Fibroblast of peridontal ligament (primary cell): Measurements from ENCODE around the gene DDX49.
"Not testable (repeated sequence)": the region's sequence is repeated elsewhere in the genome, so short reads cannot be mapped to it uniquely, and the experiment has no call there.

Source experiments
- DNase-seq: peaks from one replicate; pipeline ENCODE4 v3.0.0-alpha.2; 2010; ENCODE audit errors: extremely low read depth

DDX49 gene

GRCh38 chr19:18908917-18909619 lies 10.4 kb upstream of the DDX49 start:
- no peak for DNase-seq

- DNase-seq: no peak
Observed at GRCh38 chr19:18910010-18910409, 9.5 kb upstream of the DDX49 start.

GRCh38 chr19:18910801-18911436 lies 8.6 kb upstream of the DDX49 start:
- DNase-seq: no peak

DNA sequence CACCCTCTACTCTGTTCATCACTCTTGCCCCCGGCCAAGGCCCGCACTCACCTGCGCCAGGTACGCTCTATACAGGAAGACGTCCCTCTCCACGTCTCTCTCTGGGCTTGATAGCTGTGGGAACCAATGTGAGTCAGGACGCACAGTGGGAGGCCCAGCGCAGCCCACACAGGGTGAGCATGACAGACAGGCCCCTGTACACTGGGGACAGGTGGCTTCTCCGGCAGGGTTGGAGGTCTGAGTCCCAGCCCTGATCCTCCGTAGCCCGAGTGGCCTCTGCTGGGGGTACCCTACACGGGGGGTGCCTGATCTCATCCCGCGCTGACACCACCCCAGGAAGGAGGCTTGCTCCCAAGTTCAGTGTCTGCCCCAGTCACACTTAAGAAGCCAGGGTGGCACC lies 6.6 kb upstream of the DDX49 start:
- DNase-seq: no peak

GRCh38 chr19:18913466-18913865 lies 6.0 kb upstream of the DDX49 start:
- DNase-seq: no peak

- peak; percentile 40 for DNase-seq
Observed at GRCh38 chr19:18915639-18916038, 3.9 kb upstream of the DDX49 start.

GRCh38 chr19:18917593-18917992 lies 1.9 kb upstream of the DDX49 start:
- DNase-seq: not testable (repeated sequence)

DNA sequence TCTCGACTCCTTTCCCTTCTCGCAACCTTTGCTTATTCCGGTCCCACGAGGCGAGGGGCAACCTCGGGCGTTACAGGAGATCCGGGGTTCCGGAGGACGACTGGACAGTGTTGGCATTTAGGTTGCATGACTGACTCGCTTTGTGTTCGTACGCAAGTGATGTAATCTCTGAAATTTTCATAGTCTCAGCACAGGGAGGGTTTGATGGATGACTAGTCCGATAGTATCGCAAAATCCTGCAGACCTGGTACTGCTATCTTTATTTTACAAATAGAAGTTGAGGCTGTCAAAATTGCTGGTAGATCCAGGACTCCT lies 342 bp downstream of the DDX49 start:
- DNase-seq: peak; percentile 20

GRCh38 chr19:18920400-18920799 lies 885 bp downstream of the DDX49 start:
- no peak for DNase-seq

- no peak for DNase-seq
Observed at GRCh38 chr19:18921593-18921992, 2.1 kb downstream of the DDX49 start.

- DNase-seq: no peak
Observed at GRCh38 chr19:18922228-18922985, 2.9 kb downstream of the DDX49 start.

DNA sequence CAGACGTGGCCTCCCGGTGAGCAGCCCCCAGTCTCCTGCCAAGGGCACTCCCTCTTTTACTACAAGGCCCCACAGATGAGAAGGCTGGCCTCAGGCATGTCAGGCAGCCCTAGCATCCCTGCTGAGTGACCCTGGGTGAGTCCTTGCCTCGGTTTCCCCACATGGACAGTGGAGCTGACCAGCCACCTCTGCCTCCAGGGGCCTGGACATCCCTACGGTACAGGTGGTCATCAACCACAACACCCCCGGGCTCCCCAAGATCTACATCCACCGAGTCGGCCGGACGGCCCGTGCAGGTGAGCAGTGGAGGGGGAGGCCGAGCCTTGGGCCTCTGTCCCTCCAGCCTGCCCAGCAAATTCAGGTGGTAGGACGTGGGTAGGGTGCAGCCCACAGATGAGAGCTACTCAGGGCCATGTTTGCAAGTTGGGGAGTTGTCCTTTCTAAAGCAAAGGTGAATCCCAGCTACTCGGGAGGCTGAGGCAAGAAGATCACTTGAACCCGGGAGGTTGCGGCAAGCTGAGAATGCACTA lies 5.2 kb downstream of the DDX49 start:
- DNase-seq: no peak

DNA sequence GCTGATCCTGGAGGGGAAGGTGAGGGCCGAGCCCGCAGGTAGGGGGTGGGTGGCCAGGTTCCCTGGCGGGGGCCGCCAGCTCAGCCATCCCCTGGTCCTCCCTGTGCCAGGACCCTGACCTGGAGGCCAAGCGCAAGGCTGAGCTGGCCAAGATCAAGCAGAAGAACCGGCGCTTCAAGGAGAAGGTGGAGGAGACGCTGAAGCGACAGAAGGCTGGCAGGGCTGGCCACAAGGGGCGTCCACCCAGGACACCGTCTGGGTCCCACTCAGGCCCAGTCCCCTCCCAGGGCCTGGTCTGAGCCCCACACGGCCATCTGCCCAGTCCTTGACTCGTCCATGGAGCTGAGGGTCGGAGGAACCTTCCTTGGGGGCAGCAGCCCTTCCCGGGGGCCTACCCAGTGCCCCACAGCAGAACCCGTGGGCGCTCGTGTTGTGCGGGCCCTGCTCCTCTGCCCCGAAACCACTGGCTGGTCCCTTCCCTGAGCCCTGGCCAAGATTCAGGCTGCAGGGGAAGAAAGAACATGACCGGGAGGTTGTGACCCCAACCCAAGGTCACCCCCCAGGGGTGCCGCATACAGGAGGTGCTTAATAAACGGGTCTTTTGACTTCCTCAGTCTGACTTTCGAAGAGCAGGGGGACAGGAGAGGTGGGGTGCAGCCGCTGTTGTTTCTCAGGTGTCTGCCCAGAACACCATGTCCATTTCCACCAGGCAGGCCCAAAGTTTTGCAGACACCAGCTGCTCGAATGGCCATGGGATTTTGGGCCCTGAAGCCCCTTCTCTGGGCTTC lies 8.7 kb downstream of the DDX49 start:
- no peak for DNase-seq

DNA sequence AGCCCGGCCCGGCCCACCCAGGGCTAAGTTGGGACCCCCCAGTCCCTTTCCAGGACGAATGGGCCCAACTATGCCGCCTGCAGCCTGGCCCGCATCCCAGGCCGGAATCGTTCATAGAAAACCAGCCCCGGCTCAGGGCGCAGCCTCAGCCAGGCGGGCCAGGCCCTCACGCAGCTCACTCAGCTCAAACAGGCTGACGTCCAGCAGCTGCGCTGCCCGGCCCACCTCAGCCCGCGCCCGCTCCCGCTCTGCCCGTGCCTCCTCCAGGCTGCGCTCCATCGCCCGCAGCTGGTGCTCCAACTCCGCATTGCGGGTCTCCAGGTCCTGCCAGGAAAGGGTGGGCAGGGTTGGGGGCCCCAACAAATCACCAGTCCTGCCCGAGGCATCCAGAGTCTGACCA lies 9.8 kb downstream of the DDX49 start:
- no peak for DNase-seq

GRCh38 chr19:18931316-18932162 lies 12.0 kb downstream of the DDX49 start:
- no peak for DNase-seq

DNA sequence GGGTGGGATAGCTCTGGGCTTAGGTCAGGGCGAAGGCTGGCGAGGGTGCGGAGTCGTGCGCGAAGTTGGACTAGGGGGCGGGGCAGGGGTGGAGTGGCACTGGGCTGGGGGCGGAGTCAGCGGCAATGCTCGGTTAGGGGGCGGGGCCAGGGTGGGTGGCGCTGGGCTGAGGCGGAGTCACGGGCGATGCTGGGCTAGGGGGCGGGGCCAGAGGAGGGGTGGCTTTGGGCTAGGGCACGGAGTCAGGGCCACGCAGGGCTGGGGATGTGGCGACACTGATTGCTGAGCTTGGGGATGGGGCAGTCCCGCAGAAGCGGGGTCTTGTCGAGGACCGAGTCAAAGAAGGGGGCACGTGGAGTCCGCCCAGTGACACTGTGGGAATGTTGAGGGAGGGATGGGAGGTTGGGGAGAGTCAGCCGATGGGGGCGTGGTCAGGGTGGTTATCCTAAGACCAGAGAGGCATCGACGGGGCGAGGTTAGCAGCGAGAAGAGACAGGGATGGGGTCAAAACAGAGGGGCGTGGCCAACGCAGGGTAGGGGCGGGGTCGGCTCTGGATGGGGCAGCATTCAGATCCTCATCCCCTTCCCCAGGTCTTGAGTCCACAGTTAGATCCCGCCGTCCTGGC lies 12.8 kb downstream of the DDX49 start:
- no peak for DNase-seq

DNA sequence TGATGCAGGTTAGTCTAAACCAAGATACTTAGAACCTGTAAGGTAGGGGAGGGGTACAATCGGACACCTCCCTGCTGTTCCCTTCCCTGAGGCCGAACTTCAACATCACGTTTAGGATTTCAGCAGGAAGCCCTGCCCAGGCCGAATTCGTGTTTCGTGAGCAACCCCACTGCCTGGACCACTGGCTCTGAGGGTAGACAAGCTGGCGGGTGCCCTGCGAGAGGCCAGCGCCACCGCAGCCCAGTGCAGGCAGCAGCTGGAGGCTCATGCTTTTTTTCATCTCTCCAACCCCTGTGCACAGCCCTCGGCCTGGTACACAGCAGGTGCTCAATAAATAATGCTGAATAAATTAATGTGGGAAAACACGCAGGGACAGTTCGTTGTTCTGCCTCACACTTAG lies 13.8 kb downstream of the DDX49 start:
- DNase-seq: no peak

GRCh38 chr19:18939163-18939562 lies 19.6 kb downstream of the DDX49 start:
- no peak for DNase-seq

DNA sequence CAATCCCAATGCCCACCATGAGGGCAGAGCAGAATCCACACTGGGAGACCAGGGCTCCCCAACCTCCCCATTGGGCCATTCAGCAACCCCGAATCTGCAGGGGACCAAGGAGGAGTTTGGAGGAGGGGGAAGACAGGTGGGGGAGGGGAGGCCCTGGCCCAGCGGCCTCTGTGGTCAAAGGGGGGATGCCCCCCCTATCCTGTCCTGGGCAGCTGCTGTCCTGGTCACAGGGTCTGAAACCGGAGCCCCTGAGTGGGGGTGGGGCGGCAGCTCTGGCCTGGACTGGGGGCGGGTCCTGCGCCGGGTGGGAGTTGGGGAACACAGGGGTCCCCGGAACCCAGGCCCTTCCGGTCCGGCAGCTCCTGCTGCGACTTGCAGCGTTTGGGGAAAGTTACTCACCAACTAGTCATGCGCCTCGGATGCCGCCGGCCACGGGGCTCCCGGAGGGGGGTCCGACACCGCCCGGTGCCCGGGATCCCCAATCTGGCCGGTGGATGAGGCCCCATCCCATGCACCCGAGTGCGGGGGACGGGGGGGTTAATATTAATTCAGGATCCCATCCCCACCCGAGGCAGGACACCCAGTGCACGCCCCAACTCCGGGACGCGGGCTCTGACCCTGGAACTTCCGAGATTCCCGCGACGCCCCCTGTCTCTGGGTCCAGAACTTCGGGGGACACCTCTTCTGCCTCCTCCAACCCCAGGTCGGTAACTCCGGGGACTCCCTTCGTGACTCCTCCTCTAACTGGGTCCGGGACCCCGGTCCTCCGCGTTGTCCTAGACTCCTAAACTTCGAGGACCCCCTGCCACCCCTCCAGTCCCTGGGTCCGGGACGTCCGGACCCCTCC lies 20.6 kb downstream of the DDX49 start:
- DNase-seq: peak; percentile 34
